ENCODE measurements around the gene KEAP1. TPM values are rescaled to one million over a fixed set of nuclear protein-coding genes. Genes with fewer than 3 reads are reported as not detected.

Gene KEAP1
- total RNA-seq, 1 donor from 2014 or later: 69.1 TPM

- no peak for ATAC-seq
- no peak for TF ChIP-seq CTCF (IDR thresholded peaks at IDR 0.05)
- intact Hi-C loops (cut with DNase I): no loop called here
Observed at GRCh38 chr19:10478476-10478875, 24.7 kb downstream of the KEAP1 start.

GRCh38 chr19:10474962-10475451 lies 28.1 kb downstream of the KEAP1 start:
- Histone ChIP-seq H3K27ac (no peak overlapping the region), H3K4me3 (no peak overlapping the region), H3K4me1 (peaks cover 5% of the 10 kb centered on the region), H3K9me3 (no peaks in the 10 kb centered on the region), H3K36me3 (no peaks in the 10 kb centered on the region), H3K27me3 (no peaks in the 10 kb centered on the region)
- intact Hi-C loops (cut with DNase I): no loop called here
- DNase-seq (no peak), ATAC-seq (no peak)
- TF ChIP-seq CTCF (IDR thresholded peaks at IDR 0.05): no peak

More at GRCh38 chr19:10478476-10478875, 24.7 kb downstream of the KEAP1 start:
- Histone ChIP-seq H3K9me3 (no peaks in the 10 kb centered on the region), H3K4me1 (peaks cover 5% of the 10 kb centered on the region), H3K4me3 (peak overlapping the region; percentile 45), H3K27me3 (no peaks in the 10 kb centered on the region), H3K27ac (no peak overlapping the region), H3K36me3 (no peaks in the 10 kb centered on the region)
- no peak for DNase-seq

DNA sequence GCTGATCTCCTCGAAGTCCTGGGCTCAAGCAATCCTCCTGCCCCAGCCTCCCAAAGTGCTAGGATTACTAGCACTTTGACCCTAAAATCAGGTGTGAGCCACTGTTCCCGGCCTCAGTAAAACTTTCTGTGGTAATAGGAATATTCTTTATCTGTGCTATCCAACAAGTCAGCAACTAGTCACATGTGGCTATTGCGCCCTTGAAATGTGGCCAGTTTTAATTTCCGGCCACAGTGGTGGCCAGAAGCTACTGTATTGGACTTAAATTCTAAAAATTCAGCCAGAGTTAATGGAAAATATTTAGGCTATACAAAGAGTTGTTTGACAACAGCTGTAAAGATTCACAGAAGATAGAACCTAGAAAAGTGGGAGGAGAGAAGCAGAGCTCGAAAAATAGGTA lies 30.0 kb downstream of the KEAP1 start:
- DNase-seq (no peak), ATAC-seq (no peak)
- Histone ChIP-seq H3K4me1 (no peaks in the 10 kb centered on the region), H3K27ac (no peak overlapping the region), H3K4me3 (no peak overlapping the region), H3K9me3 (no peaks in the 10 kb centered on the region), H3K36me3 (no peaks in the 10 kb centered on the region), H3K27me3 (no peaks in the 10 kb centered on the region)
- TF ChIP-seq CTCF (IDR thresholded peaks at IDR 0.05): no peak
- intact Hi-C loops (cut with DNase I): no loop called here

DNA sequence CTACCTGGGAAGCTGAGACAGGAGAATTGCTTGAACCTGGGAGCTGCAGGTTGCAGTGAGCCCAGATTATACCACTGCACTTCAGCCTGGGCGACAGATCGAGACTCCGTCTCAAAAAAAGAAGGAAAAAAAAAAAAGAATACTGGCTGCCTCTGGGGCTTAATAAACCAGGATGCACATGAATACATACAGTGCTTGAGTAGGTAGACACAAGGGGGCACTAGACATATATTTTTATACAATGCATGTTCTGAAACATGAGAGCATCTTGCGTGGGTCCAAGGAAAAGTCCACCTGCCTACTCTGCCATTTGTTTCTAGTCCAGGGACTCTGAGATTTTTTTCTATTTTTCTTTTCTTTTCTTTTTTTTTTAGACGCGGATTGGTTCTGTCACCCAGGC lies 31.2 kb downstream of the KEAP1 start:
- intact Hi-C loops (cut with DNase I): no loop called here
- H3K9me3 ChIP-seq: no peaks in the 10 kb centered on the region
- ATAC-seq (peak; percentile 34), DNase-seq (no peak)
- H3K27ac ChIP-seq: no peak overlapping the region
- no peak overlapping the region for H3K4me3 ChIP-seq
- no peaks in the 10 kb centered on the region for H3K27me3 ChIP-seq
- H3K4me1 ChIP-seq: no peaks in the 10 kb centered on the region
- peak; percentile 38 for TF ChIP-seq CTCF (IDR thresholded peaks at IDR 0.05)
- H3K36me3 ChIP-seq: peaks cover 5% of the 10 kb centered on the region

- DNase-seq: no peak
- intact Hi-C loops (cut with DNase I): no loop called here
- H3K4me3 ChIP-seq: no peak overlapping the region
Observed at GRCh38 chr19:10468133-10468532, 35.0 kb downstream of the KEAP1 start.

More at GRCh38 chr19:10468133-10468532, 35.0 kb downstream of the KEAP1 start:
- no peak for ATAC-seq
- Histone ChIP-seq H3K36me3 (peaks cover 37% of the 10 kb centered on the region), H3K27ac (no peak overlapping the region), H3K27me3 (no peaks in the 10 kb centered on the region), H3K4me1 (no peaks in the 10 kb centered on the region), H3K9me3 (no peaks in the 10 kb centered on the region)
- no peak for TF ChIP-seq CTCF (IDR thresholded peaks at IDR 0.05)

All from upper lobe of right lung (tissue), 1 donor.